HG03565 (cell line): ENCODE data around the gene ADRA2C.

Experiments
- ATAC-seq: cut with Tn5 transposase; IDR thresholded peaks from one replicate; pipeline ENCODE4 v1.9.1; 2021; ENCODE audit warnings: mild to moderate bottlenecking, moderate library complexity; ENCODE audit not compliant: unreplicated experiment

The ADRA2C gene

DNA sequence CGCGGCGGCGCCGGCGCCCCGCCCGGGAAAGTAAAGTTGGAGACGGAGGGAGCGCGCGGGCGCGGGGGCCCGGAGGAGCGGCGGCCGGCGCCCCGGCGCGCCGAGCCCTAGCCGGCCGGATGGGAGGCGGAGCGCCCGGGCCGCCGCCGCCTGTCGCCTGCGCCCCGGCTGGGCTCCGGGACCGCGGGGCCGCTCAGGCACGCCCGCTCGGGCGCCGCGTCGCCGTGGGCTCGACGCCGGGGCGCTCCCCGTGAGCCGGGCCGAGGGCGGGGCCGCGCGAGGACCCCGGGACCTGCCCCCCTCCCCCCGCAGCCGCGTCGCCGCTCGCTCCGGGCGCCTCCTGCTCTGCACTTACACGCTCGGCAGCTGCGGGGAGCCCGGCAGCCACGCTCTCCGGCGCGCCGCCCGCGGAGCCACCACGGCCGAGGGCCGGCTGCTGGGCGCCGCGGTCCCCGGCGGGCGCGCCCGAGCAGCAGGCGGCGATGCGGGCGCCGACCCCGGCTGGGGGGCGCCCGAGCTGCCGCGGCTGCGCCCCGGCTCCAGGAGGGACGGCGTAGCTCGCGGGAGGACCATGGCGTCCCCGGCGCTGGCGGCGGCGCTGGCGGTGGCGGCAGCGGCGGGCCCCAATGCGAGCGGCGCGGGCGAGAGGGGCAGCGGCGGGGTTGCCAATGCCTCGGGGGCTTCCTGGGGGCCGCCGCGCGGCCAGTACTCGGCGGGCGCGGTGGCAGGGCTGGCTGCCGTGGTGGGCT, at the start of gene ADRA2C:
Gene ADRA2C, plus strand, starts transcription at position 350 of the 749 bp plus-strand sequence. Its CDS starts 222 bp downstream, at position 572.
- no peak for ATAC-seq

DNA sequence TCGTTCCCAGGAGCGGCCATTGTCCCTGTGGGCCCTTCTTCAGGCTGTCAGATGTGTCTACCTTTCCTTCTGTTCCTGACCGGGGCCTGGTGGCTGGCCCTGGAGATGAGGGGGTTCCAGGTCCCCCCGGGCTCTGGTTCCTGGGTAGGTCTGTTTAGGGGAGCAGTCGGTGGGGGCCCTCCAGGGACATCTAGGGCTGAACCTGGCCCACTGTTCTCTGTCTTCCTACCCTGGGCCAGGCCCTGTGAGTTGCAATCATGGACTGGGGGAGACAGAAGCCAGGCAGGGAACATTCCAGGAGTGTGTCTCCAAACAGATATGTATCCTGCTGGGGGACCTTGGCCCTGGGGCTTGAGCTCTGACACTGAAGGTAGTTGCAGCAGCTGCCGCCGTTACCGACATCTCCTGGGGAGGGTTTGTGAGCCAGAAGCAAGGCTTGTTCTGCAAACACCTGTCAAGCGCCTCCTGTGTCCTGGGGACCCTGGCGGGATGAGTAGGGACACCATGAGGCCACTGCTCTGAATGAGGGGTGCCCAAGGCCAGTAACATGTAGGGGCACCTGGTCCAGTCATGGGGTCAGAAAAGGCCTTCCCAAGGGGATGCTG, 49.5 kb upstream of the ADRA2C start:
- ATAC-seq: no peak

DNA sequence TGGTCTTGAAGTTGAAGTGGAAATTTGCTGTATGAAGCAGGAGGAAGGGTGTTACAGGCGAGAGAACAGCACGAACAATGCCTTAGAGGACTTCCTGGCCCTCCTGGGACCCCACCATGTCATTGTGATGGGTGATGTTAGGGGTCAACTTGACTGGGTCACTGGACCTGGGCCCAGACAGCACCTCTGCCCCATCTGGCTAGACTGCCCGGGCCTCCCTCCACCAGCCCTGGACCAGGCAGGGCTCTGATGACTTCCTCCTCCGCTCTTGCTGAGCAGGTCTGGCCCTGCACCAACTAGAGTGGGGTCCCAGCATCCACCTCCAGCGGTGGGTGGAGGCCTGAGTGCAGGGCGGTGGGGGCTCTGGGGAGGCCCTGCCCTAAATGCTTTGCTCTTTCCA, 48.9 kb upstream of the ADRA2C start:
- no peak for ATAC-seq

DNA sequence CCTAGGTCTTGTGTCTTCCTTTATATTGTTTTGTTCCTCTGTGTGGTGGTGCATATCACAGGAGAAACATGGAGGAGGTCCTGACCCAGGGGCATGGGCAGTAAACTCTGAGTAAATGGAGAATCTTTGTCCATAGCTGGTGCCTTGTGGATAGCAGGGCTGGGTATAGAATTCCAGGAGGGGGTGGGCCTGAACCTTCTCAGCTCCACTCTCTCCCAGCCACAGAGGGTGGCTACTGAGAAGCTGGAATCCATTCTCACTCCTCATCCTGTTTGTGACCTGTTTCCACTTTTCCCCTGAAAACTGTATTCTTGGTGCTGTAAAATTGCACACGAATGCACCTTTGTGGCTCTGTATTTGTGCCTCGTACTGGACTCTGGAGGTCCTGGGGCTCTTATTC, 47.7 kb upstream of the ADRA2C start:
- ATAC-seq: no peak

DNA sequence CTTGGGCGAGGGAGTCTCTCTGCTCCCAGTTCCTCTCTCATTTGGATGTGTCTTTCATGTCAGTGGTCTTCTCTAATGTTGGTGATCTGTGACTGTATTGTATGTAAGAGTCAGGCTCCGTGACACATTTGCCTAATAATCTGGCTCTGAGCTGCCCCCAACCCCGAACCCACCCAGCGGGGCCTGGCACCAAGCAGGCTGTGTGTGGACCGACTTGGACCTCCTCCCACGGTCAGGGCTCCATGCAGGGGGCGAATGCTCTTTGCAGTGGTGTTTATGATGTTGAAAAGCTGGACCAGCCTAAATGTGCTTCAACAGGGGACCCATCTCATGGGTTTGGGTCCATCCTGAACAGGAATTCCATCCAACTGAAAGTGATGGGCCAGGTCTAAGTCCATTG, 47.0 kb upstream of the ADRA2C start:
- no peak for ATAC-seq

DNA sequence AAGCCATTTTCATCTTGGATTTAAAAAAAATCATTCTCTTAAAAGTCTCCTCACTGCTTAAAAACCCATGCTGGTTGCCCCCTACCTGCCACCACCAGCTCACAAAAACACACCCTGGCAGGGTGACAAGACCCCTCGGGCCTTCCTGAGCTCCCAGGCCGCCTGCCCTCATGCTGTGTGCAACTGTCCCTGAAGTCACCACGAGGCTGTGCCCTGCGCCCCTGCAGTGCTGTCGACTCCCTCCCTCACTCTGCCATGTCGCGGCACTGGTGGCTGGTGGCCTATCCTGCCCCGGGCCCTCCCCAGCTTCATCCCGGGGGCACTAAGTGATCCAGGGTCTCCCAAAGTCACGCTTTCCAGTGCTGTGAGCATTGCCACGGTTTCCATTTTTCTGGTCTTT, 46.3 kb upstream of the ADRA2C start:
- no peak for ATAC-seq

DNA sequence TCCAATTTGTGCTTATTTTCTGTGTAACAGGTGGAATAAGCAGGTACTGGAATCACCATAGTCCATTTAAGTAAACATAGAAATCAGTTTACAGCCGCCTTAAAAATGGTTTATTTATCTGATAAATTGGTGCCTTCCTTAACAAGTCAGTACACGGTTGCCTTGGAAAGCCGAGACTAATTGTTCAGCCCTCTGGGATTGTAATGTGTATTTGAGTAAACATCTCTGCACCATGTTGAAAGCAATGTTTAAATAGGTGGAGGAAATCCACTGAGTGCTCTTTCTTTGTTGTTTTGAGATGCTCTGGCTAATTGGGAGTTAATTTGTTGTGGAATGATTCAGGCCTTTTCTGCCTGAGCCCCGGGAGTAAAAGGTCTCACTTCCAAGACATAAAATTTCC, 45.7 kb upstream of the ADRA2C start:
- ATAC-seq: no peak

DNA sequence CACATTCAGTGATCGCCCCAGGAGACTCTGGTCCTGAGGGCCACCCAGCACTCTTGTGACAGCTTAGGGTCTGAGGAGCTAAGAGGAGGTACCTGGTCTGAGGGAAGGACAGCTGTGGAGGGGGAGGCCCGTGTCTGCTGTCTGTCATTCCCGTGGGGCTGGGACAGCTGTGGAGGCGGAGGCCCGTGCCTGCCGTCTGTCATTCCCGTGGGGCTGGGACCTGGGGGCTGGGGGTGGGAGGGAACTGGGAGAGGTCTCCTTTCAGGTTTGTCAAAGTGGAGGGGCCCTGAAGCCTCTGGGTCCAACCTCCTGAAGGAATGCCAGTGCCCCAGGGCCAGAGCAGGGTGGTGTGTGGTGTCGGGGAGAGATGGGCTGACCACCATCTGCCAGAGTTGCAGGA, 45.0 kb upstream of the ADRA2C start:
- ATAC-seq: no peak

DNA sequence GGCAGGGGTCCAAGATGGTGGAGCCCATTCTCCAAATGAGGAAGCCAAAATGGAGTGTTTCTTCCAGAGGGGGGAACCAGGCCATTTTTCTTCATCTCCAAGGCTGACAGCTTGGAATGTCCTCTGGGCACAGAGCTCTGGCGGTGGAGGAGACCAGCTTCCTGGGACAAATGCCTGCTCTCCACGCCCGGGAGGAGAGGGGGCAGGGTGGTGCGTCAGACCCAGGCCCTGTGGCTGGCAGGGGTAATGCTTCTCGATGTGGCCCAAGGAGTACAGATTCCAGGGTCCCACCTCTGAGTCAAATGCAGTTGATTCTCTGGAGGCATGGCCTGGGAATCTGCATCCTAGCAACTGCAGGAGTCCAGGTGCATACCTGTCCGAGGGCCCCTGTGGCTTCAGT, 44.6 kb upstream of the ADRA2C start:
- no peak for ATAC-seq

DNA sequence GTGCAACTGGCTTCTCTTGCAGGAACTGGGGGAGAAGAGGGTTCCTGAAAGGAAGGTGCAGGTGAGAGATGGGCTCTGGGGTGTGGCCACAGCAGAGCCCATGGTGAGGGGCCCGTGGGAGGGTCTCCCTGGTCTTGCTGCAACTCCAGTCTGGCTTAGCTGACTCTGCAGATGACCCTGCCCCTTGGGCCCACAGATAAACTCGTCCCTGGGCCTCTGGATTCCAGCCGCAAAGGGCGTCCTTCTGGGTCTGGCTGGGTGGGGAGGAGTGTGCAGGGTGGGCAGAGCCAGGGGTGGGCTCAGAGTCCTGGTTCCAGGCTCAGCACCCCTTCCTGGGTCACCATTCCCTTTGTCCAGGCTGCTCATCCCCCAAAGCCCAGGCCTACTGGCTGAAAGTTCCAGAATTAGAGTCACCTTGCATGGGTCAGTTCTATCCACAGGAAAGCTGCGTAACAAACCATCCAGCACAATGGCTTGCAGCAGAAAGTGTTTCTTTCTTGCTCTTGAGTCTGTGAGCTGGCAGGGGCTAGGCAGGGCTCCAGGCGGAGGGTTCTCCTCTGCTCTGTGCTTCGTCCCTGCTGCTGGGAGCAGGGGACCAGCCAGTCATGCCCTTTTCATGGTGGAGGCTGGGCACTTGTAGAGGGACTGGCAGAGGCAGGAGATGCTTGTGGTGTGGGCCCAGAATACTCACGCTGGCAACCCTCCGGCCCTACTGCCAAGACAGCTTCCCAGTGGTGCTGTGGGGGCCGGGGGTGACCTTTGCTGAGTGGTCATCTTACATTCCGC, 43.5 kb upstream of the ADRA2C start:
- ATAC-seq: no peak

DNA sequence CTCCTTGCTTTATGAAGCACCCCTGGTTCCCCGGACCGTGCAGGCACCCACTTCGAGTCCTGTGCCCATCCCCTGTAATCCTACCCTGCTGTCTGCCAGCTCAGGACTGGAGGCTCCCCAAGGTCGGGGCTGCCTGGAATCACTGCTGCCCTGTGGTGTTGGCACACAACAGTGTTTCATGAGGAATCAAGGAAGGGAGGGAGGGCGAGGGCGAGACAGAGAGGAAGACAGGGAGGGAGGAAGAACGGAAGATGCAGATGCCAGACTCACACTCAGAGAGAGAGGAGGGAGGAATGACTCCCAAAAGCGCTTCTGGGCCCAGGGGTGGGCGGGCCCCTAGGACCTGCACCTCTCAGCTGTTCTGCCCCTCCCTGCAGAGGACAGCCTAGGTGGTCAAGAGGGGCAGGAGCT, 42.9 kb upstream of the ADRA2C start:
- no peak for ATAC-seq

DNA sequence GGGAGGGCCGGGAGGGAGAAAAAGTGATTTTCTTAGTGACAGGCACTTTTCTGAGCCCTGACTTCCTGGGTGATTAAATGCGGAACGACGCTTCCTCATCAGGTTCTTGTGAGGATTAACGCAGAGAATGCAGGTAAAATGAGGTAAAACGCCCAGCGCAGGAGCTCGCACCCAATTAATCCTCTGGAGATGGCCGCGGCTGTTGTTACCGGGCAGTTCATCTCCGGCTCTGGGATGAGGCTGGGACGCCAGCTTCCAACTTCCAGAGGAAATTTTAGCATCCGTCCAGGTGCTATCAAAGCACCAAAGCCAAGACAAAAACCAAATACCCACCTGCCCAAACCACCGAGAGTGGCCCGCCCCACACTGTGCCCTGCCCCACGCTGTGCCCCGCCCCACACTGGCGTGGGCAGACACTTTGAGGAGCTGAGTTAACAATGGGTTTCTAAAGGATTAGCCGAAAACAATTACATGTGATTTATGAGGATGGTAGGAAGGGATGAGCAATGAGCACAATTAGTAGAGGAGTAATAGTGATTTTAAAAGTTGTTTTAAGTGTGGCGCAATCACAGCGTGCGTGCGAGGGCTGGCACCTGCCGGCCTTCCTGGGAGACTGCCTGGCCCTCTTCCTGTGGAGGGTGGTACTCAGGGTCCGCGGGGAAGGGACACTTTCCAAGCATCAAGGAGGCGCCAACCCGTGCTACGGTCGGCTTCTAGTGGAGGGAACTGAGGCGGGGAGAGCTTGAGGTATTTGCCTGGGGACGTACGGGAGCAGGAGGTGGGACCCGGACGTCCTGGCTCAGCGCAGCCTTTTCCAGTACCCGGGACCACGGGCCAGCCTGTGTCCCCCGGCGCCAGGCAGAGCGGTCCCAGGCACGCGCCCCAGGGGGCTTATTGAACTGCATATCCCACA, 41.6 kb upstream of the ADRA2C start:
- ATAC-seq: no peak

DNA sequence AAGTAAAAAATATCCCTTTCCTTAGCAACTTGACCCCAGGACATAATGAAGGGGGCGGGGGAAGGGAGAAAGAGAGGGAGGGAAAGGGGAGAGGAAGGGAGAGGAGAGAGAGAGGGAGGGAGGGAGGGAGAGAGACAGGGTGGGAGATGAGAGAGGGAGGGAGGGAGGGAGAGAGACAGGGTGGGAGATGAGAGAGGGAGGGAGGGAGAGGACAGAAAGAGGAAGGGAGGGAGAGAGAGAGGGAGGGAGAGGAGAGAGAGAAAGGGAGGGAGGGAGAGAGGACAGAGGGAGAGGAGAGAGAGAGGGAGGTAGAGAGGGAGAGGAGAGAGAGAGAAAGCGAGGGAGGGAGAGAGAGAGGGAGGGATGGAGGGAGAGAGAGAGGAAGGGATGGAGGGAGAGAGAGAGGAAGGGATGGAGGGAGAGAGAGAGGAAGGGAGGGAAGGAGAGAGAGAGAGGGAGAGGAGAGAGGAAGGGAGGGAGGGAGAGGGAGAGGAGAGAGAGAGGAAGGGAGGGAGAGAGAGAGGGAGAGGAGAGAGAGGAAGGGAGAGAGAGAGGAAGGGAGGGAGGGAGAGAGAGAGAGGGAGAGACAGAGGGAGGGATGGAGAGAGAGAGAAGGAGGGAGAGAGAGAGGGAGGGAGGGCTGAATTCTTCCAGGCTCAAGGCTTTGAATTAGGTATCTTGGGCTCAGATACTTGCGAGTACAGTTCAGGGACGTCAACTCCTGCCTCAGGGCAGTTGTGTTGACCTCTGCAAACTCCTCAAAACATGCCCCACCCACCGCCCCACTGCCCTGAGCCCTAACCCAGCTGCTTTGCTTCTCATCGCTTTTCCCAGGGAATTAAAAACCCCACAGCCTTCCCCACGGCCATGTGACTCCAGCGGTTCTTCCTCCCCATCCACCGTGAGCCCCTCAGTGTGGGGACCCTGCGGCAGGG, 40.0 kb upstream of the ADRA2C start:
- no peak for ATAC-seq

DNA sequence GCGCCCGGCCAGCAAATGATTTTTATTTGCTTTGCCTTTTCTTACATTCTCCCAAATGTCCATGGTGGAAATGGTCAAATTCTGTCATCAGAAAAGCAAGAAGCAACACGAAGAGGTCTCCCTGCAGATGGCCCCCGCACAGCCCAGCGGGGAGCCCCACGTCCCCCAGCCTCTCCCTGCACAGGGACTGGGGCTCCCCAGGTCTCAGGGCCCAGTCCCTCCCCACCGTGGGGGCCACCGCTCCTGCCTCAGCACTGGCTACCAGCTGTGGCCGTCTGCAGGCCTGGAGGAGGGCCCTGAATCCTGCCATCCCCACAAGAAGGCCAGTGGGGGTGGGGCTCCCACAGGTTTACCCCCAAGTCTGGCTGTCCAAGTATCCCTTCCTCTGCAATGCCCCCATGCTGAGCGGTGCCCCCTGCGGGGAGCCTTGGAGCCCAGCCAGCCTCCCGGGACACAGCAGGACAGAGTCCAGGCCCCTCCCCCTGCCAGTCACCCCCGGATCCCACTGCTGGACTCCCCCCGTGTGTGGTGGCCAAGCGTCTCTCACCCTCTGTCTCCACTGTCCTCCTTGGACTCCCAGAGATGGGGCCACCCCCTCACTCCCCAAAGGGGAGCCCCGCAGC, 38.2 kb upstream of the ADRA2C start:
- ATAC-seq: no peak

DNA sequence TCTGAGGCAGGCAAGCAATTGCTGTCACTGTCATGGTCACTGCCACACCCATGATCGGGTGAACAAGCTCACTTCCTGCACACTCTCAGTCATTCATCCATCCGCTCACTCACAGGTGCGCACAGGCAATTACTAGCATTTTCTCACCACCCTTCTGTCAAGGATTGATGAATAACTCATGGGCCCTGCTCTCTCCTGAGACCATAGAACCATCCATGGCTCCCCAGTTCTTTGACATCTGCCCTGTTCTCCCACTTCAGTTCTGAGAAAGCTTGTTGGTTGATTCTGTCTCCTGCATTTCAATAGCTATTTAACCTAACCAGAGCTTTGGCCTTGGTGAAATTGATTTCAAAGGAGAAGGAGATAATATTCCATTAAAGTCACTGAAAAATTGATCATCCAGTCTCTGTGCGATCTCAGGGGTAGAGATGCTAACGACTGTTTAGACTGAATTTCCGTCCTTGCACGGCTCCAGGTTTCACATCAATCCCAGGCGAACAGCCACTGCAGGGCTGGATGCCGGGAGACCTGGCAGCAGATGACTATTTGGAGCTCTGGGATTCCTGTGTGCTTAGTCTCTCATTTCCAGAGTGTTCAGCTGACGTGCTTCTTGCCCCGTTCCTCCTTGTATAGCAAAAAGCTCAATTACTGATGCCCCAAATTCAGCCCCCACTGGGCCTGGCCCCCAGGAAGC, 36.9 kb upstream of the ADRA2C start:
- ATAC-seq: no peak

DNA sequence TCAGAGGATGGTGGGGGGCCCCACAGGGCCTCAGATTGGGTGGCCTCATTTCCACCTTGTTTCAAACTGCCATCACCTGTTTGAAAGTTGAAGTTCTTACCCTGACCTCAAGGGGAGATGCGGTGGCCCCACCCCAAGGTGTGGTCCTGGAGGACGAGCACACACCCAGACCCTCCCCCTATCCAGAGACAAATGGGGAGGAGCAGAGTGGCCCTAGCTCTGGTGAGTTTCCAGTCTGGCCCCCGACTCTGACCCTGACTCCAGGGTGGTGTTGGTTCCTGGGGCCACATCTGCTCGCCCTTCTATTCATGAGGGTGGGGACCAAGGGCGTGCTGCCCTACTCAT, 36.3 kb upstream of the ADRA2C start:
- ATAC-seq: no peak

DNA sequence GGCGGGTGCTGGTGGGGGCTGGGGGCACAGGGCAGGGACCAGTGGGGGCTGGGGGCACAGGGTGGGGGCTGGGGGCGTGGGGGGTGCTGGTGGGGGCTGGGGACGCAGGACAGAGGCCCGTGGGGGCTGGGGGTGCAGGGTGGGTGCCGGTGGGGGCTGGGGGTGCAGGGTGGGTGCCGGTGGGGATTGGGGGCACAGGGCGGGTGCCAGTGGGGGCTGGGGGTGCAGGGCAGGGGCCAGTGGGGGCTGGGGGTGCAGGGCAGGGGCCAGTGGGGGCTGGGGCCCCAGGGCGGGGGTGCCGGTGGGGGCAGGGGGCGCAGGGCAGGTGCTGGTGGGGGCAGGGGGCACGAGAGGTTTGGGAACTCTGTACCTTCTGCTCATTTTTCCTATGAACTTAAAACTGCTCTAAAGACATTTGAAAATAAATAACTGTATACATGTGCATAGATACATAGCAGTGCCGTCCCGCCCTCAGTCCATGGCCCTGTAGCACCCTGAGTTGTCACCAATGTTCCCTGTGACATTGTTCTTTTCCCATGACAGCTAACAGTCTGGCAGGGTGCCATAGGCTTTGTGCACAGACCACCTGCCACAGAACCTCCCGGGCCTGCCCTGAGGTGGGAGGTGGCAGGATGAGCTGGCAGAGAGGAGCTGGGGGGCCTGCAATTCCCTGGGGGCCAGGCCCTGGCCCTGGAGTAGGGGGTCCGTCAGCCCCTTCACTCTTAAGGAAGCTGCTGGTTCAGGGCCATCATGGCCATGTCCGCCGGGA, 35.6 kb upstream of the ADRA2C start:
- ATAC-seq: no peak
